Dermis blood vessel endothelial cell (primary cell): Measurements from ENCODE around the gene CENPP. TPM values are rescaled to one million over a fixed set of nuclear protein-coding genes. Genes with fewer than 3 reads are reported as not detected.

Source experiments
- DNase-seq: peaks from one replicate; pipeline ENCODE4 v3.0.0; 2010
- total RNA-seq: library from RNA; depleted of rRNA; stranded (reverse); fragments of >200 nt; gene quantifications from 2 replicates; pipeline ENCODE4 v1.2.3, GENCODE V29; 2014

CENPP gene
- total RNA-seq, 1 donor from 2014 or later: 2.9 TPM

DNA sequence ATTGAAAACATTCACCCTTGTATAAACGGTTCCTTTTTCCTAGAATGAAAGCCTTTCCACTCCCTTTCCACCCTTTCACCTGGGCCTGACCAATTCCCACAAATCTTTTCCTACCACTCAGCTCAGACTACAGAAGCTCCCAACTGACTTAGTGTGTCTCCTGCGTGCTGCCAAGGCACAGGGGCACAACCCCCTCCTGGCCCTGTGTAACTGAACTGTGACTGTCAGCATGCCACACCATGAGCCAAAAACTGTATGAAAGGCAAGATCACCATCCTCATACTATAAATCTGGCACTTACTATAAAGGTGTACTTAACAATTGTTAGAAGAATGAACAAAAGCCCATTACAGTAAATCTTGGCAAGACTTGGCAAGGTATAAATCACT lies 12.1 kb upstream of the CENPP start:
- no peak for DNase-seq

DNA sequence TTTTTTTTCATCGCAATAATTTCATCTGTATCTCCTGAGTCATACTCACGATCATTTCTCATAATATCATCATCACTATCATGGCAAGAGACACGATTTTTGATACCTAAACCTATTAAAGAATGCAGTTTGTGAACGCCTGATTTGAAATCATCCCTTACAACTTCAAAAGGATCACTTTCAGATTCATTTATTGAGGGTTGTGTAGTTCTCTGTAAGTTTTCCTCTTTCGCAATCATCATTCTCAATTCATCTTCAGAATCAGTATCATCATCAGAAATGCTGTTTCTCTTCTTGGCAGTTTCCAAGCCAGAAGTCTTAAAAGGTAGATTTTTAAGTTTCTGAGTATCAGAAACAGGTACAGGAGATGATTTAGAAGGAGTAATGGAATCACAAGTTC lies 10.3 kb upstream of the CENPP start:
- no peak for DNase-seq

DNA sequence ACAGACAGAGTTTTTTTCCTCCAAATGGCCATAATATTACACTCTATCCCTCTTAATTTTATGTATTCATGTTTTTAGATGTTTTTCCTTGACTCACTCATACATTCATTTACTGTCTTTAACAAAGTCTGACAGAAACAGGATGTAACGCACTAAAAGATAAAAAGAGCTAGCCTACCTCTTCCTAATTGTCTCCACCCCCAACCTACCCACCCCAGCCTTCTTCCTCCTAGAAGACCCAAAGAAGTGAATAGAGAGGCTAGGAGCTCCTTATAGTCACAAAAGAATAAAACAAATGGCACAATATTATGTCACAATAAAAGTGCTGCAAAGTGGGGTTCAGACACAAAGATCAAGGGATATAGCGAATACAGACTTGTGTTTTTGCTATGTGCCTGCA lies 1.3 kb upstream of the CENPP start:
- no peak for DNase-seq

DNA sequence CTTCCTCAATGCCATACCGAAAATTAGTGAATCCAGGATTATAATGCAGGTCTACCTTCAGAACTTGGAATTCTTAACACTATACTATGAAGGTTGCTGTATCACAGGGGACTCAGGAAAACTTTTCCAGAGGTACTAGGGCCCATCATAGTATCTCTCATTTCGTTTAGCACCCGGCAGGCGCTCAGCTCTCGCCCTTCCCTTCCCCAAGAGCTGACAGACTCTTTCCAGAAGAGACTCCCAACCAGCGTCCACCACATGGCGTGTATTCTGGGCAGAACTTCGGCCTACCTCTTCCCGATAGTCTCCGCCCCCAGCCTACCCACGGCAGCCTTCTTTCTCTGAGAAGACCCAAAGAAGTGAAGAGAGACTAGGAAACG lies 874 bp upstream of the CENPP start:
- no peak for DNase-seq

DNA sequence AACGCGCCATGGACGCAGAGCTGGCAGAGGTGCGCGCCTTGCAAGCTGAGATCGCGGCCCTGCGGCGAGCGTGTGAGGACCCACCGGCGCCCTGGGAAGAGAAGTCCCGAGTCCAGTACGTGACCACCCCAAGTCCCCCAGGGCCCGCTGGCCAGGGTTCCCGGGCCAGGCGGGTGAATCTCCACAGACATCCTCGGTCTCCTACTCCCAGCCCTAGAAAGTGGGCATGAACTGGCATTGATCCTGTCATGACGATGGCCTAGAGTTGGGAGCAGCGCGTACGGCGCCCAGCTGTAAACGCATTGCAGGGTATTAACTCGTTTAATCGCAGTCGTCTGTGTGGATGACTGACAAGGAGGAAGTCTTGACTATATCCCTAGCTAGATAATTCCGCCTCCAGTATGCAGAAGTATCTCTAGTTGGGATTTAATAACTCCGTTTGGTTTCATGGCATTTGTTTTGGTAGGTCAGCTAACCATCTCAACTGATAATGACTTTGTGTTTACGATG lies 293 bp downstream of the CENPP start:
- DNase-seq: peak; percentile 38

DNA sequence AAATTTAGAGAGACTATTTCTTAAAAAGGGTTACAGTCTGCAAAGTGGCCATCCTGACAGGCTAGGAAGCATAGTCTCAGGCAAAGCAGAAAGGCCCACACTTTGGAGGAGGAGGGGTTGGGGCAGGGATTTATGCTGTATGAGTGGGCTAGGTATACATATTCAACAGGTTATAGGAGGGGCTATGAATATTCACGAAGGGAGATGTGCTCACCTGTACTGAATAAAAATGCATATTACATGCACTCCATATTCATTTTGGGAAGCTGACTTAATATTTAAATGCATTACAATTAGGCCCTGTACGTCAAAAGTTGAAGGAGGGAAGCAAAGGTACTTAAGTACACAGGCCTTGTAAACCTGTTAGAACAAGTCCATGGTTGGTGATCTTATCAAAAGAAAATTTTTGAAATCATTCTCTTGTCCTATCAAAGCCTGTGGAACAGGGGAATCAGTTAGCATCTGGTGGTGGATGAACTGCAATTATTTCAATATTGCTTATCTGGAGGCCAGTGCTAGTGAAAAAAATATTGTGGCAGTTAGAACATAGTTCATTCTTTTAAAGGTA lies 1.6 kb downstream of the CENPP start:
- no peak for DNase-seq

DNA sequence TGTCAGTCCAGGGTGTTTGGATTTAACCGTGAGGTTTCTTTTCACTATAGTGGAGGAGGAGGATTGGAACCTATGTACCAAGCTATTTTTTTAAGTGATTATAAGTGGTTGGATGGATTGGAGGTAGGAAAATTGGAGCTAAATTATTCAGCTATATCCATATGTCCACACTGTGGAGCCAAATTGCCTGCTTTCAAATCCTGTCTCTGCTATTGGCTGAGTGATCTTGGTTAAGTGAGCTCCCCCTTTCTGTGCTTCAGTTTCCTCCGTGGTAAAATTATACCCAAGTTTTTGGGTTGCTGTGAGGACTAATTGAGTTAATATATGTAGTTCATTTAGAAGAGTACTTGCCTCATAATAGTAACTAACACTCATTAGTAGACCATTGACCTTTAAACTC lies 2.5 kb downstream of the CENPP start:
- DNase-seq: peak; percentile 61

DNA sequence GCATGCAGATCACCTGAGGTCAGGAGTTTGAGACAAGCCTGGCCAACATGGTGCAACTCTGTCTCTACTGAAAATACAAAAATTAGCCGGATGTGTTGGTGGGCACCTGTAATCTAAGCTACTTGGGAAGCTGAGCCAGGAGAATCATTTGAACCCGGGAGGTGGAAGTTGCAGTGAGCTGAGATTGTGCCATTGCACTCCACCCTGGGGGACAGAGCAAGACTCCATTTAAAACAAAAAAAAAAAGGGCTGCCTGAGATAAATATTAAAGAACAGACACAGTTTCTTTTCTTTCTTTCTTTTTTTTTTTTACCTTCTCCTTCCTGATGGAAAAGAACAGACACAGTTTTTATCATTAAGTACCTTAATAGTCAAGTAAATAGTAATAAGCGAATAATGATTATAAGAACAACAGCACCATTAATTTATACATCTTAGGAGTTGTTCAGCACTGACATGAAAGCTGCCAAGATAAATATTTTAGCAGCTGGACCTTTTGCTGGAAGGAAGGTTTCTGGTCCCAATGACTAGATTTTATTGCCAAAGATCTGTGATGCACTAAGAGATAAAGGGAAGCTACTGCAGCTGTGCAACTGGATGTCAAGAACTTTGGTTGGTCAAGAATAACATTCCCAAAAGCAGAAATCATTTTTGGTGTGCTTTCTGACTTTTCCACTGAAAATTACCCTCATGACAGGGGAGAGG lies 7.0 kb downstream of the CENPP start:
- DNase-seq: no peak

DNA sequence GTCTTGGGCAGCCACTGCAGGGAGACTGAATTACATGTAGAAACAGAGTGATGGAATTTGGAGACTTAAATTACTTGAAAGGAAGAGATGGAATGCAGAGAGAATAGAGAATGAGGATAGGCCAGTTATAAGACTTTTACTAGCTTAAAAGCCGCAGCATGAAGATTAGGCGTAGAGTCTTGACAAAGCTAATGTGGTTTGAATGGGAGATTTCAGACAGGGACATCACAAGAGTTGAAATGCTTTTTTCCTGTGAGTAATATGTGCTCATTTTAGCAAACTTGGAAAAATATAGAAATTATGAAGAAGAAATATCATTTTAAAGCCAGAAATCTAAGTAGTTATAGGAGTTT lies 7.5 kb downstream of the CENPP start:
- DNase-seq: no peak

DNA sequence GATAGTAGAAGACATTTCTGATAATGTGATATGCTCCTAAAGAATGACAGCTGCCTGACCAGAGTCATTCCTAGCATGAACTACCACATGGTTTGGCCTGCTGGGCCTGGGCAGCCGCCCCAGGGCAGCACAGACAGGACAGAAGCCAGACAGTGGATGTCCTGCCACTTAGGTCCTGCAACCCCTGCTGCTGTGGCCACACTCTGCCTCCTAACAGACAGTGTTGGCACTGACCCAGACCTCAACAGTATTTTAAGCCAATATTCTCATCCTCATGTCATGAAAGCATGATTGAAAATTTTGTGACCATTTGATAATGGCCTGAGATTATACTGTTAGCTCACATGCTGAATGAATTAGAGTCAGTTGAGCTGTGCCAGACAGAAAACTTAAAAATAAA lies 15.8 kb downstream of the CENPP start:
- no peak for DNase-seq

DNA sequence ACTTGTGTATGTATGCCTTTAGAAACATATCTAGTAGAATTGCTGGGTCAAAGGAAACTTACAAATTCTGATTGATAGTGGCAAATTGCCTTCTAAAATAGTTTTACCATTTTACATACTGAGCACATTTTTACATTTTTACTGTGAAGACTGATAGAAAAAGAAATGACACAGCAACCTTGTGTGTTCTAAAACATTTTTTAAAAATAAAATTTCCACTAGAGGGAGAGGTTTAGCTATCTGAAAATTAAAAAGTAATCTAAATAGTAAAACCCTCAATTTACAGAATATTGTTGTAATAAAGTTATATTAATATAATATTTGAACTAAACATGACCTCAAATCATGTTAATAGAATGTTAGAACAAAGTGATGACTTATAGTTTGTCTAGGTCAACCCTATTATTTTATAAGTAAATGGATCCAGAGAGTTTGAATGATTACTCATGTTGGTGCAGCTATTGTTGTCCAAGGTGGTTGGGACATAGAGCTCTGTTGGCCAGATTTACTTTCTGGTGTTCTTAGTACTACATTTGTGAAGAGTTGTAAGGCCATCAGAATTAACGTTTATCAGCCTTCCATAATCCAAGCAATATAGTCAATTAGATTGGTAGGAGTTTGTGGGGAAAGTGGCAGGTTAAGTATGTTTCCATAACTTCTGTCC lies 17.2 kb downstream of the CENPP start:
- peak; percentile 18 for DNase-seq

DNA sequence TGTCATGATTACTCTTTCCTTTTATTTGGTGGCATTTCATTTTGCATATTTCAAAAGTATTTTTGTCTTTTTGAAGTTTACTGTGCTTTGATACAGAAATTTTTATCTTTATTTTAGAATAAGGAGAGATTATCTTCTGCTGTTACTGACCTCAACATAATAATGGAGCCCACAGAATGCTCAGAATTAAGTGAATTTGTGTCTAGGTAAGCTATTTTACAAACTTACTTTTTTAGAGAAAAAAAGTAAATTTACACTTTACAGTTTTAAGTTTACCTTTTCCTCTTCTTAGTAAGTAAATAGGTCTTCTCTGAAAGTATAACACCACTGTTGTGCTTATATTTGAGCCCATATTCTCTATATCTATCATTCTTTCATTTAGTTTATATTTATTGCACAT lies 19.8 kb downstream of the CENPP start:
- DNase-seq: no peak

DNA sequence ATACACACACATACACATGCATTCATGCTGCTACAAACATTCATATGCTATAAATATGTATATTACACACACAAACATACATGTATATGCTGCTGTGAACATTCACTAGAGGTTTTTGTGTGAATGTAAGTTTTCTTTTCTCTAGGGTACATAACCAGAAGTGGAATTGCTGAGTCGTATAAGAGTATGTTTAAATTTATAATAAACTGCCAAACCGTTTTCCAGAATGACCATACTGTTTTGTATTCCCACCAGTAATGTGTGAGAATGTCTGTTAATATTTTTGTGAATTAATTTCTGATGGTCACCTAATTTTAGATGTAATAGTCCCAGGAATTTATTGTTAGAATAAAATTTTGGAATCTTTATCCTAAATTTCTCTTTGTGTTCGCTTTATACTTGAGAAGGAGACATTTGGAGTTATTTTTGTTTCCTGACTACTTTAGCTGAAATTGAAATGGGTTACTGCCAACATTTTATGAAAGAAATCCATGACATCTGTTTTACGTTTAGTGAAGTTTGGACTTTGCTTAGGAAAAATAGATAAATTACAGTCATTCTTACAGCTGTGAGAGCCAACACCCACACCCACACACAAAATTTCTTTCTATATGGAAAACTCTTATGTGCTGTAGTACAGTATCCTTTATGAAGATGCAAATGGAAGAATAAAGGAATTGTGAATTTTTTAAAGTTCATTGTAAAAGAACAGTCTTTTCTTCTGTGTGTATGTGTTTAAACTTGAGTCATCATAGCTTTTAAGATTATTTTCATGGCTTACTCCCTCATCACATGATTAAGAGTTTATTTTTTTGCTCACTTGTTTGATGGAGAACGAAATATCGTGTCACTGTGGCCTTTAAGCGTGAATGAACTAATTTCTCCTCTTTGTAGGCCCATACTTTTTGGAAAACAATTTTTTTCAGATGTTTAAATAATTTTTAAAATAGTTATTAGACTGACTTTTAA lies 24.3 kb downstream of the CENPP start:
- no peak for DNase-seq

DNA sequence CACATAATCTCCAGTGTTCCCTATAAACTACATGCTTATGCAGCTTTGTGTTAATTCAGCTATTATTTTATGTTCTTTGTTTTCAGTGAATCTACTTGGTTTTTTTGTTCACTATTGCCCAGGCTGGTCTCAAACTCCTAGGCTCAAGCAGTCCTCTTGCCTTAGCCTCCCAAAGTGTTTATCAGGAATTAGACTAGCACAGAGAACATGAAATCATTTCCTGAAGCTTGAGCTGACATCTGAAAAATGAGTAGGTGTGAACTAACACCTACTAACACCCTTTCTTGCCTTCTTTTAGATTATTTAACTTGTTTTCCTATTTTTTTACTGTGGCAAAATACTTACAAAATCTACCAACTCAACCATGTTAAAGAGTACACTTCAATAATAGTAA lies 25.0 kb downstream of the CENPP start:
- peak; percentile 14 for DNase-seq

DNA sequence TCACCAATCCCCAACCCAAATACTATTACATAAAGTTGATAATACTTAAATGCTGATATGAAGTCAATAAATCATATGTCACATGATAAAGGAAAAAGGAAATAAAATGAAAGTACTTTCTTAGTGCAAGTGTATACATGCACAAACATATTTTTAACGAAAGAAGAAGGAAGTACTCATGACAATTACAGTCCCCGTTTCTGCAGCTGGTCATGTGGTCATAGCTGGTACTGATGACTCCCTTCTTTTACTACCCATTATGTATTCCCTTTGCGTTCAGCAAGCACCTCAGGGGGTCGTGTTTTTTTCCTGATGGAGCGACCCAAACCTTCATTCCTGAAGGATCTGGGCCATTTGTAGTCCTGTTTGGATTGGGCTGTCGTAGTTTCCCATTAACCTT lies 27.3 kb downstream of the CENPP start:
- DNase-seq: no peak

DNA sequence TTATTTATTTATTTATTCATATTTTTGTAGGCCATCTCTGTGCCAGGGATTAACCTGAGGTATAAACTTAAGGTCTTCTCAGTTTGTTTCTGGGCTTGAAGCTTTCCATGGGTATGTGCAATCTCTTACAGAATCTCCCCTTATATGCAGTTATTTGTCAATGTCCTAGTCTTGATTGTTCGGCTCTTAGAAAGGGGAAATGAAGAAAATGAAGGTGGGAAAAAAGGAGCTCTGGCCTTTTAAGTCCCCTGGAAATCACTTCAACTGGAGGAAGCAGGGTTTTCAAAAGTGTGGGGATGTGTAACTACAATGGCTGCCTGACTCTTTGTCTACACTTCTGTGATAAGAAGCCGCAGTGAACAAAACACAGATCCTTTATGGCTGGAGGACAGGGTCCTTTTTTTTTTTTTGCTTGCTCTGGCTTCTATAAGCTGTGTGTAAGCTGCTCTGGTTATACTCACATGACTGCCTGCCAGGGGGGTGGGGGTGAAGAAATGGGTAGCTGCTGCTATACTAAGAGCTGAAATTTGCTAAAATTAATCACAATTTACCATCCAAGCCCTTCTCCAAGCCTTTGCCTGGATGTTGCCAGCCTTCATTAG lies 33.7 kb downstream of the CENPP start:
- DNase-seq: no peak

DNA sequence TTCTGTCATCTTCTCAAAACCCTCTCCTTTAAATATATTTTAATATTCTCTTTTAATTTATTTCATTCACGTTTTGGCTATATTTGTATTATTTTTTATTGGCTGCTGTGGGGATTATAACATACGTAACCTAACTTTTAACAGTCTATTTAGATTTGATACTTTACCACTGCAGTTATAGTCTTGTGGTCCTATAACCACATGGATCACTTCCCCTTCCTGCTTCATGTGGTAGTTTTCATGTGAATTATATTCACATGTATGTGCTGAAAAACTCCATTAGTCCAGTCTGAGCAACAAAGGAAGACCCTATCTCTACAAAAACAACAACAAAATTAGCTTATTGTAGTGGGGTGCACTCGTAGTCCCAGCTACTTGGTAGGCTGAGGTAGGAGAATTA lies 34.3 kb downstream of the CENPP start:
- no peak for DNase-seq

DNA sequence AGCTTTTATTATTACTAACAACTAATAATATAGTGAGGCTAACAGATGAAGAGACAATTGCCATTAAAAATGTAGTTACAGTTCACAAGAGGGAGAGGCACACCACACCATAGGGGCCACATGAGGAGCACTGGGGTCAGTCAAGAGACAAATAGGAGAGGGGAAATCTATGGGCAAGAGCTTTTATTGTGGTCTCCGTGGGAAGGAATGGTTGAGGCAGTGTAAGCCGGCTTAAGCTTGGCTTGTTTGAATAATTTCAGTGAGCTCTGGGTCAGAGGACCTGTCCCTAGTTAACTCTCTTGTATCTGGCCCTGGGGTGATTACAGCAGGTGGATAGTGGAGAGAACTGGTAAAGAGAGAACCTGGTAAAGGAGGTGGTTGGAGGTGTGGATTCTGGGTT lies 43.3 kb downstream of the CENPP start:
- no peak for DNase-seq

DNA sequence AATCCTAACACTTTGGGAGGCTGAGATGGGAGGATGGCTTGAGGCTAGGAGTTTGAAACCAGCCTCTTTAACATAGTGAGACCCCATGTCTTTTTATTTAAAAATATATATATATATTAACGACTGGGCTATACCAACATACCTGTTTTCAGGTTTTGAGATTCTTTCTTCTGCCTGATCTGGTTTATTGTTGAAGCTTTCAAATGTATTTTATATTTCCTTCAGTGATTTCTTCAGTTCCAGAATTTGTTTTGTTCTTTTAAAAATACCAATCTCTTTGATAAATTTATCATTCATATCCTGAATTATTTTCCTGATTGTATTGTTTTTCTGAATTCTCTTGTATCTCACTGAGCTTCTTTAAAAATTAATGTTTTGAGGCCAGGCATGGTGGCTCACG lies 47.4 kb downstream of the CENPP start:
- DNase-seq: no peak

DNA sequence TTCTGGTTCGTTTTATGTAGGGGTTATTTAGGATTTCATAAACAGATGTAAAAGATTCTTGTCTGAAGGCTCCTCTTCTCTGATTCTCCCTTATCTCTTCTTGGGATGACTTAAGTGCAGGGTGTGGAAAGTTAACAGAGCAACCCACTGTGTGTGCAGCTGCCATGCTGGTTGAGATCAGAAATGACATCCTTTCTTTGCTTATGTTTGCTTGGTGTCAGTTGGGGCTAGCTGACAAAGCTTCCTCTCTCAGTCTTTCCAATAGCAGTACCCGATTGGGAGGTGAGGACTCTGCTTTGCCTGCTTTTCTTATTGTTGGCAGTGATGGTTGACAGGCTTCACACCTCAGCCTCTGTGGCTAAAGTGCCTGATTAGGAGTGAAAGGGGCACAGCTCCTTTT lies 52.1 kb downstream of the CENPP start:
- DNase-seq: no peak

DNA sequence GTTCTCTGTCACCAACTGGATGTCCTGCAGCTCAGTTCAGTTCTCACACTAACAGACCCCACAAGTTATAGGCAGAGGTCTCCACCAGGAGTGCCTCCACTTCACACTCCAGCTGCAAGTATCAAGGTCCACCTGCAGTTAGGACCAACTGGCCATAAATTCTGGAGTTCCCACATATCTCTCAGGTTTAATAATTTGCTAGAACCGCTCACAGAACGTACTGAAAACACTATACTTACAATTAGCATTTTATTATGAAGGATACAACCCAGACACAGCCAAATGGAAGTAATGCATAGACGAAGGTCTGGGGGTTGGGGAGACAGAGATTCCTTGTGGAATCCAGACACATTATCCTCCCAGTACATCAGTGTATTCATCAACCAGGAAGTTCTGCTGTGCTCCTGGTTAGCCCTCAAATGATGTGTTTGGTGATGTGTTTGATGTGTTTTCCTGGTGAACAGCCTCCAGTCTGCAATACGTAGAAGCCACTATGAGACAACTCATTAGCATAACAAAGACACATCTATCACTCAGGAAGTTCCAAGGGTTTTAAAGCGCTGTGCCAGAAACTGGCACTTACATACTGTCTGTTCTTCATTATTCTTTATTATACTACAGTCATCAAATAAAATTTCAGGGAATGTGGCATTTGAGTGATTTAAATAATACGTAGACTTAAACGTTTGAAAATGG lies 53.3 kb downstream of the CENPP start:
- peak; percentile 24 for DNase-seq

DNA sequence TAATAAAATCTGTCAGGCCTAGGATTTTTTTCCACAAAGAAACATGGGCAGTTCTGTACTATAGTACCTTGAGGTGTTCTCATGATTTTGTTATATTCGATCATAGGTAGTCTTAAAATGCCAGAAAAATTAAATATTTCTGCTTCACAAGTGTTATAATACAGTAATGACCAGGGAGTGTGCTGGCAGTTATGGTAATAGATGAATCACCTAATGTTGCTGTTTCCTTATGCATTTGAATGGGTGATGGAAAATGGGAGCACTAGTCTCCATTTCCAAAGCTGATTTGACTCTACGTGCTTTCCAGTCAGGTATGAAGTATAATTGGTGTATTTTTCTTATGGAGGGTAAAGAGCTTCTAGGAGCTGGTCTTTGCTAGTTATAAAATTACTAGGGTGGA lies 54.9 kb downstream of the CENPP start:
- DNase-seq: no peak
